ENCODE measurements around the gene SKAP2. TPM values are rescaled to one million over a fixed set of nuclear protein-coding genes. Genes with fewer than 3 reads are reported as not detected.

Gene SKAP2
- total and polyA plus RNA-seq, 2 donors (not counting 3 experiments of a cell fraction or from before 2014, with no cell fraction given) = 4.0 to 27.6 TPM

- Histone ChIP-seq H3K4me1 (ENCODE audit: control insufficient read depth, extremely low read depth, insufficient read depth, low read length) (no peaks in the 10 kb centered on the region), H3K79me2 (ENCODE audit: control insufficient read depth, insufficient read depth, low read length) (no peaks in the 10 kb centered on the region), H3K36me3 (ENCODE audit: control insufficient read depth in 2 of 2, extremely low read depth in 1 of 2, insufficient read depth in 2 of 2, low read length in 2 of 2) (no peaks in the 10 kb centered on the region), H3K9ac (replicated peaks; ENCODE audit: extremely low read depth, insufficient read depth, low read length) (no peak overlapping the region), H2AFZ (ENCODE audit: low read depth, low read length) (no peak overlapping the region), H3K9me1 (replicated peaks; ENCODE audit: control insufficient read depth, extremely low read depth, insufficient read depth, low read length) (no peaks in the 10 kb centered on the region), H3K4me2 (ENCODE audit: insufficient read depth, low read length) (no peak overlapping the region), H3K4me3 (replicated peaks in 1 of 3; ENCODE audit: insufficient read depth in 1 of 3, low read depth in 1 of 3, low read length in 3 of 3) (no peak overlapping the region), H3K27ac (ENCODE audit: insufficient read depth, low read depth, low read length) (no peak overlapping the region), H4K20me1 (replicated peaks; ENCODE audit: control insufficient read depth, extremely low read depth, insufficient read depth, low read length) (no peaks in the 10 kb centered on the region), H3K27me3 (ENCODE audit: control insufficient read depth in 2 of 2, insufficient read depth in 2 of 2, low read length in 2 of 2) (no peaks in the 10 kb centered on the region), H3K9me3 (replicated peaks; ENCODE audit: control insufficient read depth, insufficient read depth, low read length) (no peaks in the 10 kb centered on the region)
- no TSS peak for BruUV-seq (replicated peaks)
- TF ChIP-seq EZH2 (IDR thresholded peaks at IDR 0.05; ENCODE audit: borderline replicate concordance, low read depth, low read length, severe bottlenecking) = no peak
- intact Hi-C loops (cut with micrococcal nuclease) (no loop called here), dilution Hi-C loops (cut with MboI; ENCODE audit: extremely low pct_ligation_motif_present, low sequenced_read_pairs) (no loop called here)
- no peak for DNase-seq (ENCODE audit: low read depth, low spot score)
- FAIRE-seq = no peak
- CTCF ChIA-PET = interaction anchor here (0.6 to 1.4 kb wide), 3 partner anchors 9 to 351 kb away, joined by 3 read pairs; partner anchors contain the start of gene HOXA4
- POLR2A ChIA-PET = no interaction called here
Observed at GRCh38 chr7:26779978-26780595, 84.3 kb downstream of the SKAP2 start.

- no TSS peak for BruUV-seq (replicated peaks)
- Histone ChIP-seq H4K20me1 (replicated peaks; ENCODE audit: control insufficient read depth, extremely low read depth, insufficient read depth, low read length) (no peaks in the 10 kb centered on the region), H3K27ac (ENCODE audit: insufficient read depth, low read depth, low read length) (no peak overlapping the region), H3K9me1 (replicated peaks; ENCODE audit: control insufficient read depth, extremely low read depth, insufficient read depth, low read length) (no peaks in the 10 kb centered on the region), H2AFZ (ENCODE audit: low read depth, low read length) (no peak overlapping the region), H3K9me3 (replicated peaks; ENCODE audit: control insufficient read depth, insufficient read depth, low read length) (no peaks in the 10 kb centered on the region), H3K4me3 (replicated peaks in 1 of 3; ENCODE audit: insufficient read depth in 1 of 3, low read depth in 1 of 3, low read length in 3 of 3) (no peak overlapping the region), H3K4me1 (ENCODE audit: control insufficient read depth, extremely low read depth, insufficient read depth, low read length) (no peaks in the 10 kb centered on the region), H3K36me3 (ENCODE audit: control insufficient read depth in 2 of 2, extremely low read depth in 1 of 2, insufficient read depth in 2 of 2, low read length in 2 of 2) (no peaks in the 10 kb centered on the region), H3K27me3 (ENCODE audit: control insufficient read depth in 2 of 2, insufficient read depth in 2 of 2, low read length in 2 of 2) (no peaks in the 10 kb centered on the region), H3K4me2 (ENCODE audit: insufficient read depth, low read length) (no peak overlapping the region), H3K9ac (replicated peaks; ENCODE audit: extremely low read depth, insufficient read depth, low read length) (no peak overlapping the region), H3K79me2 (ENCODE audit: control insufficient read depth, insufficient read depth, low read length) (no peaks in the 10 kb centered on the region)
- intact Hi-C loops (cut with micrococcal nuclease) = no loop called here
- DNase-seq (ENCODE audit: low read depth, low spot score) (no peak), FAIRE-seq (no peak)
- dilution Hi-C loops (cut with MboI; ENCODE audit: extremely low pct_ligation_motif_present, low sequenced_read_pairs) = no loop called here
- TF ChIP-seq MYC (IDR thresholded peaks at IDR 0.05; ENCODE audit: low read depth, low read length) (no peak), JUN (IDR thresholded peaks at IDR 0.05; ENCODE audit: borderline replicate concordance, insufficient read depth, insufficient read length, low read depth) (no peak), GATA2 (IDR thresholded peaks at IDR 0.05; ENCODE audit: insufficient read depth, insufficient read length, low read depth, low read length) (no peak), POLR2AphosphoS5 (IDR thresholded peaks at IDR 0.05; ENCODE audit: insufficient read depth, low read depth, low read length) (no peak), MAX (IDR thresholded peaks at IDR 0.05; ENCODE audit: insufficient read depth, insufficient read length) (no peak), CTCF (IDR thresholded peaks at IDR 0.05; ENCODE audit: extremely low read depth in 1 of 2, insufficient read depth in 1 of 2, low read depth in 1 of 2, low read length in 2 of 2) (no peak)
- CTCF ChIA-PET = interaction anchor here (1.0 kb wide), 1 partner anchor 12 kb away, joined by 3 read pairs; no protein-coding TSS in a partner anchor
- POLR2A ChIA-PET = no interaction called here
Observed at GRCh38 chr7:26777385-26777784, 87.0 kb downstream of the SKAP2 start.
